CMK (cell line): ENCODE measurements around the gene ZFAND2B.

Experiments used
- DNase-seq: peaks from one replicate; pipeline ENCODE4 v3.0.0-alpha.2; 2010; ENCODE audit warnings: low read depth

ZFAND2B gene

GRCh38 chr2:219220652-219221402 lies 14.2 kb downstream of the ZFAND2B start:
- no peak for DNase-seq

- DNase-seq: no peak
Observed at GRCh38 chr2:219221957-219222518, 15.5 kb downstream of the ZFAND2B start.

GRCh38 chr2:219223831-219224610 lies 17.4 kb downstream of the ZFAND2B start:
- no peak for DNase-seq

- DNase-seq: no peak
Observed at GRCh38 chr2:219225350-219225749, 18.8 kb downstream of the ZFAND2B start.

- no peak for DNase-seq
Observed at GRCh38 chr2:219228041-219228910, 21.7 kb downstream of the ZFAND2B start.

GRCh38 chr2:219228911-219229304 lies 22.3 kb downstream of the ZFAND2B start:
- no peak for DNase-seq

GRCh38 chr2:219229305-219230058 lies 22.9 kb downstream of the ZFAND2B start, which contains the start of the genes ANKZF1 and ATG9A:
TSS of gene ANKZF1 (plus strand) at chr2:219229806. CDS start at chr2:219230258, 452 bp downstream.
TSS of gene ATG9A (minus strand) at chr2:219229636. CDS start at chr2:219228024, 1,612 bp downstream.
- DNase-seq: peak; percentile 93

- no peak for DNase-seq
Observed at GRCh38 chr2:219230059-219230540, 23.5 kb downstream of the ZFAND2B start.

GRCh38 chr2:219234331-219234730 lies 27.7 kb downstream of the ZFAND2B start:
- no peak for DNase-seq

GRCh38 chr2:219243291-219243761 lies 36.7 kb downstream of the ZFAND2B start:
- DNase-seq: no peak

- no peak for DNase-seq
Observed at GRCh38 chr2:219244789-219245147, 38.2 kb downstream of the ZFAND2B start.

GRCh38 chr2:219245148-219245898 lies 38.7 kb downstream of the ZFAND2B start, which contains the start of the genes GLB1L and STK16:
TSS of gene GLB1L (minus strand) at chr2:219245444. CDS start at chr2:219243573, 1,871 bp downstream.
TSS of gene STK16 (plus strand) at chr2:219245479. CDS start at chr2:219246000, 521 bp downstream.
- DNase-seq: peak; percentile 94

- DNase-seq: no peak
Observed at GRCh38 chr2:219245899-219246230, 39.3 kb downstream of the ZFAND2B start.

GRCh38 chr2:219246559-219246958 lies 40.0 kb downstream of the ZFAND2B start:
- DNase-seq: no peak

- DNase-seq: no peak
Observed at GRCh38 chr2:219247678-219248642, 41.4 kb downstream of the ZFAND2B start.

- DNase-seq: no peak
Observed at GRCh38 chr2:219248845-219249202, 42.2 kb downstream of the ZFAND2B start.

GRCh38 chr2:219249203-219249980 lies 42.8 kb downstream of the ZFAND2B start:
- DNase-seq: no peak
